Activated CD8-positive, alpha-beta memory T cell treated with anti-CD3 and anti-CD28 coated beads for 36 hours (primary cell): ENCODE data around the gene NEURL1. TPM values are rescaled to one million over a fixed set of nuclear protein-coding genes. Genes with fewer than 3 reads are reported as not detected.

Source experiments
- CTCF ChIA-PET: fragments of 350-600 bp; sonication (Branson Sonifier 250); formaldehyde crosslinking; loops from one replicate; lab custom pipeline; 2021; ENCODE audit warnings: antibody characterized with exemption; lab: Charles Lee
- POLR2A ChIA-PET: fragments of 350-600 bp; sonication (Branson Sonifier 250); formaldehyde crosslinking; loops from one replicate; lab custom pipeline; 2021; ENCODE audit warnings: antibody characterized with exemption; lab: Charles Lee
- total RNA-seq, 2 experiments: library from RNA; stranded (reverse); gene quantifications; one replicate each; pipeline ENCODE4 v1.2.3, GENCODE V29; 2021

Gene NEURL1
- total RNA-seq, 2 experiments from 2014 or later = 1.9 to 2.1 TPM

DNA sequence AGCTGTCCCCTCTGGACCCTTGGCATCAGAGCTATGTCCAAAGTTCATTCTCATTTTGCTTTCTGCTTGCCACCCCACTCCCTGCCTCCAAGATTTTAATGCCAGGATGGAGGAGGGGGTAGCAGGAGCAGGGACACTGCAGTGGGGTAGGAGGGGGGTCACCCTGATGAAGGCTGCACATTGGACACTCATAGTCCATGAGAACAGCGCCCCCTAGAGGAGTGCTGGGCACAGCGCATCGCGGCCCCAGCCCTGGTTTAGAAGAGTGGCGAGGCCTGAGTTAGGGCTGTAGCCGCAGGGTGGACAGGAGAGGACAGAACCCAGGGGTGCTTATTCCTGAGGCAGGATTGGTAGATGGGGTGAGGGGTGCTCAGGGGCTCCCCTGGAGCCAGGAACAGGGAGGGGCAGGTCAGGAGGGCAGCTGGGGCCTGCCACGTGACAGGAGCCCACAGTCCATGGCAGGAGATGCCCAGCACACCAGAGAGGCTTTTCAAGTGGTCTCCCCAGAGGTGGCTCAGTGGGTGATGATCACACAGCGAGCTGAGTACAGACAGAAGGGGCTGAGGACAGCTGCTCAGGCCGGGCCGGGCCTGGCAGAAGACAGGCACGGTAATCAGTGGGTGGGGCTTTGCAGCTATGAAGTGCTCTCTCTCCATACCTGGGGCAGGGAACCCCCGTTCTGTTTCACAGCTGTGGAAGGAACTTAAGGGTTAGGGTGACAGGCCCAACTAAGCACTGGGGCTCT is 71.4 kb downstream of the NEURL1 start:
- ChIA-PET POLR2A (no interaction called here), CTCF (interaction anchor here (0.6 to 2.3 kb wide), 9 partner anchors 12 to 74 kb away, joined by 3 to 6 read pairs (median 3); no protein-coding TSS in a partner anchor)

DNA sequence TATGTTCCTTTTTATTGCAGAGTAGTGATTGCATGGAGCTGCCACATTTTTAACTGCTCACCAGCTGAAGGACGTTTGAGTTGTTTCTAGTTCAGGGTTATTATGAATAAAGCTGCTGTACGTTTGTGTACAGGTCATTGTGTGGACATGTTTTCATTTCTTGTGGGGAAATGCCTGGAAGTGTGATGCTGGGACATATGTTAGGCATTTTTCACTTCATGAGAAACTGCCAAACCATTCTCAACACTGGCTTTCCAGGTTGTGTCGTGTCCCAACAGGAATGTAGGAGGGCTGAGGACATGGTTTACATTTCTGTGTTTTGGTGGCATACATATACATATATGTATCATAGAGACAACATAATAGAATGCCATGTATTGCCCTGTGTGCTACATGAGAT is 73.0 kb downstream of the NEURL1 start:
- CTCF ChIA-PET = no interaction called here
- POLR2A ChIA-PET = no interaction called here

DNA sequence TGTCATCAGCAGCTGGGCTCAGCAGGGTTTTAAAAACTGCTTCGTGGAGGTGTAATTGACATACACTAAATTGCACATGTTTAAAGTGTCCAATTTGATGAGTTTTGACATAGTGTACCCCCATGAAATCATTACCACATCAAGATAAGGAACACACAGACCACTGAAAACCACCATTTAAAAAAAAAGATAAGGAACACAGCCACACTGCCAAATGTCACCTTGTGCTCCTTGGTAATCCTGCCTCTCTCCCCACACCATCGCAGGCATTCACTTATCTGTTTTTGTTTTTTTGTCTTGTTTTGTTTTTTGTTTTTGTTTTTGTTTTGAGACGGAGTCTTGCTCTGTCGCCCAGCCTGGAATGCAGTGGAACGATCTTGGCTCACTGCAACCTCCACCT is 75.0 kb downstream of the NEURL1 start:
- ChIA-PET POLR2A (no interaction called here), CTCF (no interaction called here)

DNA sequence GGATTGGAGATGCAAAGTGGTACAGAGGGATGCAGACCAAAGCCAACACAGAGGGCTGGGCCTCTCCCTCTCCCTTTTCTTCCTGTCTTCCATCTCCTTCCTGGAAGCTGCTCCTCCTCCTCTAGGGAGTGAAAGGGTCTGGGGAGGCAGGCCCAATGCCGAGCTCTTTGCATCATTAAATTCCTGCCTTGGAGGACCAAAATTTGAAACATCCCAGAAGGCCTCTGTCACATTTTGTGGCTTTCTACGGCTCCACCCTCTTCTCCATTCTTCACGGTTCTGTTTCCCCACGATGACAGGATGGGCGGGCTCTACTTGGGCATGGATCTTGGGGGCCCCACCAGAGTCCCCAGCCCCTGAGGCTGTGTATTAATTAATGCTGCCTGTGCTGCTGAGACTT is 76.4 kb downstream of the NEURL1 start:
- ChIA-PET CTCF (no interaction called here), POLR2A (no interaction called here)

DNA sequence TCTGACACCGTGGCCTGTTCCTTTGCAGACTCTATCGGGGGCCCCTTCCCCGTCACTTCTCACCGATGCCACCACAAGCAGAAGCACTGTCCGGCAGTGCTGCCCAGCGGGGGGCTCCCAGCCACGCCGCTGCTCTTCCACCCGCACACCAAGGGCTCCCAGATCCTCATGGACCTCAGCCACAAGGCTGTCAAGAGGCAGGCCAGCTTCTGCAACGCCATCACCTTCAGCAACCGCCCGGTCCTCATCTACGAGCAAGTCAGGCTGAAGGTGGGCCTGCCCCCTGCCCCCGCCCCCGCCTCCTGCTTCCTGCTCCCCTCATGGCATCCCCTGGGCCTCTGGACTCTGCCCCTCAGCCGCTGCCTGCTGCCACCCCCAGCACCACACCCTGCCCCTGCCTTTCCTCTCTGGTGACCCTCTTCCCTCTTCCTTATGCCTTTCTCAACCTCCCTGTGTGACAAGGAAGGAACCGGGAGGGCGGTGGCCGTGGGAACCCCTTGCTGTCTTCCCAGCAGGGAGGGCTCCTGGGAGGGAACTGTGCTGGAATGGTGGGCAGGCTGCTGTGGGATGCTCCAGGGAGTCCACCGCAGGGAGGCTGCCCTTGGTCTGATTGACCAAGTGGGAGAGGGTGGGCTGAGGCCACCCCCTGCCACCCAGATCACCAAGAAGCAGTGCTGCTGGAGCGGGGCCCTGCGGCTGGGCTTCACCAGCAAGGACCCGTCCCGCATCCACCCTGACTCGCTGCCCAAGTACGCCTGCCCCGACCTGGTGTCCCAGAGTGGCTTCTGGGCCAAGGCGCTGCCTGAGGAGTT is 77.5 kb downstream of the NEURL1 start:
- ChIA-PET CTCF (no interaction called here), POLR2A (no interaction called here)

DNA sequence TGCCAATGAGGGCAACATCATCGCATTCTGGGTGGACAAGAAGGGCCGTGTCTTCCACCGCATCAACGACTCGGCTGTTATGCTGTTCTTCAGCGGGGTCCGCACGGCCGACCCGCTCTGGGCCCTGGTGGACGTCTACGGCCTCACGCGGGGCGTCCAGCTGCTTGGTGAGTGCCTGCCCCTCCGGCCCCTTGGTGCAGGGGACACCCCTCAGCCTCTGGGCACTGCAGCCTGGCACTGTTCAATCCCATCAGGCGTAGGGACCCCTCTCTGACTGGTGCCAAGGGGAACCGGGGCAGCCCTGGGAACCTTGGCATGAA is 78.1 kb downstream of the NEURL1 start:
- POLR2A ChIA-PET = no interaction called here
- CTCF ChIA-PET = no interaction called here

DNA sequence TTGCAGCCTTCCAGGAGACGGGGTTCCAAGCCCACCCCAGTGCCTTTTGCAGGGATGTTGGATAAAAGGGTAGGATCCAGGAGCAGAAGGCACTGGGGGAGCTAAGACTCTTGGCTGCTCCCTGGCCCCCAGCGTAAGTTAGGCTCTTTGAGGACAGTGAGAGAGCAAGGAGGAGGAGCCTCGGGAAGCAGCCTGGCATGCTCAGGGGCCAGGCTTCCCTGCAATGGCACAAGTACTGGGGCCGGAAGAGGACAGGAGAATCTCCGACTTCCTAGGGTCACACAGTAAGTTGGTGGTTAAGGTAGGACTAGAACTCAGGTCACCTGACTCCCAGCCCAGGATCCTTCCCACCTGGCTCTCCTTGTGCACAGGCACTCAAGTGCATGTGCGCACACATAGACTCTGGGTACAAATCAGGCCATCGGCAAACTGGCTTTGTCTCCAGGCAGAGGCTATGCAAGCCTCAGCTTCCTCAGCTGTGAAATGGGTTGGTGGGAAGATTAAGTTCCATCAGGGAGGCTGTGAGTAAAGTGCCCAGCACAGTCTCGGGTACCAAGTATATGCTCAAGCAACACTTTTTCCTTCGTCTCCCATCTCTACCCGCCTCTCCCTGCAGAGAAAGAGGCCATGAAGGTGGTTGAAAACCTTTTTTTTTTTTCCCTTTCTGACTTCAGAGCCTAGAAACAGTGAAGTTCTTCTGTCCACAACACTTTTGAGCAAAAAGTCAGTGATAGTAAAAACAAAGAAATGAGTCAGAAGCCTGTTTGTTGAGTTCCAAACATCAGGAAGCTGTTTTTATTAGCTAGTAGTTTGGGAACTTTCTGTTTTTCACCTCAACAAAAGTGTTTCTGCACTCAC is 79.1 kb downstream of the NEURL1 start:
- ChIA-PET POLR2A (no interaction called here), CTCF (no interaction called here)

DNA sequence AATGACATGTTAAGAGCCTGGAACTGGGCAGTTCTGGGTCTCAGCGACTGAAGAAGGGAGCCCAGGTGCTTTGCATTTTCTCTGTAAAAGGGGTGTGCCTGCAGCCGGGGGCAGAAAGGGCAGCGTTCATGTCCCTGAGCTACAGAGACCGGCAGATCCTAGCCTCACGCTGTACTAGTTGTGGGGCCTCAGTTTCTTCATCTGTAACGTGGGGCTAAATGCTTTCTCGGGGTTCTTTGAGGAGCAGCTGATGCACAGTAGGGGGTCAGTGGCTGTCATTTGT is 79.6 kb downstream of the NEURL1 start:
- POLR2A ChIA-PET = no interaction called here
- CTCF ChIA-PET = no interaction called here

DNA sequence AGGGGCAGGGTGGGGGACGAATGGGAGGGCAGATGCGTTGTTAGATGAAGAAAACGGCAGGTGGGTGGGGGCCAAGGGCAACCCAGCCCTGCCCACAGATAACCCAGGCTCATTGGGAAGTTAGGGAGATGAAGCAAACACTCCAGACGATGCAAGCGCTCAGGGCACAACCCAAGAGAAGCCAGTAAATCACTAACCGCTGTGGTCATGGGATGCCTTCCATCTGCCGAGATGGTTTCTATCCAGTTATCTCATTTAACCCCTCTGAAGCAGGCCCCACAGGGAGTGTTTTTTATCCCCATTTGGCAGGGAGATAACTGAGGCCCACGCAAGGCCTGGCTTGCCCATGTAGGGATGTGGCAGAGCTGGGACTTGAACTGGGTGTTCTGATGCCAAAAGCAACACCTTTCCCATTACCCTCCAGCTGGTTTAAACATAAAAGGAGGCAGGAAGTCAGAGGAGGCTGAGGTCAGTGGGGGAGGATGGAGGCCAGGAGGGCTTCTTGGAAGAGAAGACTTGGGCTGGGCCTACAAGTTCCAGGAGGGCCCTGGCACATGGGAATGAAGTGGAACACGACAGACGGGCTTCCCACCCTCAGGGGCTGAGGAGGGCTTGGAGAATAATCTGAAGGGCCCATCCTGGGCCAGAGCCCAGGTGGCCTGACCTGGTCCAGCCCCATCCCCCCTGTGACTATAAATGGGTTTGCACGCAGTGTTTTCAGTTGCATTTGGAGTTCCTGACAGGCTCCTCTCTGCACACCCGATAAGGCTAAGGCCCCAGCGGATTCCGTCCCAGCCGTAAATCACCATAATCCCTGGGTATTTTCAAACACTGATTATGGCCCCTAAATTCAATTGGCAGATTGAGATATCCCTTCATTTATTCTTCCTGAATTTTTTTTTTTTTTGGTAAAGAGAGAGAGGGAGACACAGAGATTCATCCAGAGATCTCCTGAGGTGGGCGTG is 80.9 kb downstream of the NEURL1 start:
- POLR2A ChIA-PET = no interaction called here
- CTCF ChIA-PET = interaction anchor here (1.5 kb wide), 1 partner anchor 11 kb away, joined by 3 read pairs; no protein-coding TSS in a partner anchor

DNA sequence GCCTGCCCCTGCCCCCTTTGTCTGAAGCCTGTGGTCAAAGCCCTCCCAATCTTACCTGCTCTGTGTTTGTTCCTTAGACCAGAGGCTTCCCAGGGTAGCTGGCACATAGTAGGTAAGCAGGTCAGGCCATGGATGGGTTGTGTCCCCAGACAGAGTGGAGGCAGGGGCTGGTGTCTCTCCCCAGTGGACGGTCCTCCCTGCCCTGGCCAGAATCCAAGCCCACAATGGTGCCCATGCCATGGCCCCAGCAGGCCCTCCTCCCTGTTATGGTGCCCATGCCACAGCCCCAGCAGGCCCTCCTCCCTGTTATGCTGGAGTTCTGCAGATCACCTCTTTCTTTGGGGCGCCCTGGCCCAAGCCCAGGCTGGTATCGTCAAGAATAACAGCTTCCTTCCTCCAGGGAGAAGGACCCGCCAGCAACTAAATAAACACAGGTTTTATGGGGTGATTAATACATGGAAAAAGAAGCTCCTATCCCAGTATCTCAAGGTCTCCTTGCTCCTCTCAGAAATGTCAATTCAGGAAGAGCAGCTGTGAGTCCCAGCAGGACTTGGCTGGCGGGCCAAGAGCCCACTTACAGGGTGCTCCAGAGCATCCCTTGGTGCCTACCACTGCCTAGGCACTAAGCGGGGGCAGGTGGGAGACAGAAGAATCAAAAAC is 82.0 kb downstream of the NEURL1 start:
- ChIA-PET POLR2A (no interaction called here), CTCF (interaction anchor here (1.5 kb wide), 1 partner anchor 9 kb away, joined by 3 read pairs; no protein-coding TSS in a partner anchor)

DNA sequence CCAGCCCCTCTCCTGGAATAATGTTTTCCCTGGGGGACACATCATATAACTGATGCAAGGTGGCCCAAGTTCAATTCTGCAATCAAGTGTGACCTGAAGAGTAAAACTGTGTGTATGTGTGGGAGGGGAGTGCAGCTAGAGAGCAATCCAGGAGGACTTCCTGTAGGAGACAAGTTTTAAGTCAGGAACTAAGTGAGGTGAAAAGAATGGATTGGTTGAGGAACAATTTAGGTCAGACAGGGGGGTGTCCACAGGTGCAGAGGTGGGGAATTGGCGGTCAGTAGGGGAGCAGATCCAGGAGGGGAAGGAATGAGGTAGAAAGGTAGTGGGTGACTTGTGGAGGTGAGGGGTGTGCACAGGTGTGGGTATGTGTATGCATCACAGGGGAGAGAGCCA is 82.6 kb downstream of the NEURL1 start:
- POLR2A ChIA-PET = no interaction called here
- CTCF ChIA-PET = no interaction called here

DNA sequence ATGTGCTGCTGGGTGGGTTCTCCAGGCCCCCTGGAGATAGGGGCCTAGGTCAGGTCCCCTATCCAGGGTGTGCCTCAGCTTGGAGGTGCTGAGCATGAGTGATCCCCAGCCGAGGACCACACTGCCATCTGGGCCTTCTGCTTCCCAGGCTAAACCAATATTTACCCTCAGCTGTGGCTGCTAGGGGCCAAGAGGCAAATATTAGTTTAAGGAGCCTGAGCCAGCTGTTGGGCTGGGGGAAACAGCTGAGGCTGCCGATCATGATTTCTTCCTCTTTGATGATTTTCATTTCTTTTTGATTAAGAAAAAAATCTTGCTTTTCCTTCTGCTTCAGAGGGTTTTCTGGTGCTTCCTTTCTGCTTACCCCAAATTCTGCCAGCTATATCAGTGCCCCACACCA is 83.4 kb downstream of the NEURL1 start:
- CTCF ChIA-PET = interaction anchor here (1.0 kb wide), 1 partner anchor 16 kb away, joined by 4 read pairs; no protein-coding TSS in a partner anchor

DNA sequence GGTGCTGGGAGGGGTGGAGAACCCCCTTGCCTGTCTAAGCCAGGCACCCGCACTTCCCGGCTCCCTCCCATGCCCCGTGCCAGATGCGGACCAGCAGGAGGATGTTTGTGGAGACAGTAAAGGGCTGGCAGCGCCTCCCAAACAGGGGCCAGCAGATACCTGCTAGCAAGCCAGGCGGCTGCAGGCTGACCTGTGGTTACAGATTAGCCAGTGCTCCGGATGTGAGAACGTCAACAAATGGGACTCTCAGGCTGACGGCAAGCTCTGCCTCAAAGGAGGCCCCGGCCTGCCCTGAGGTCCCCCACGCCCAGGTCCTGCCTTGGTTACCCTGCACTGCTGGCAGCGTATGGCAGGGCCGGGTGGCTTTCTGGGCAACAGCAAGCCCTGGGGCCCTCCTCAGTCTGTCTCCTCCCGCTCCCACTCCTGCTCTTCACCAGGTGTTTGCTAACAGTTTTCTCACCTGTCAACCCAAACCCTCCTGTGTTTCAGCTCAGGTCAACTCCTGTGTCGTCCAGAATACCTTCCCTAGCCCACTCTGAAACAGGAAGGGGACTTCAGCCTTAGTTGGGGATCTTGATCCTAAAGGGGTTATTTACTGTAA is 85.4 kb downstream of the NEURL1 start:
- ChIA-PET POLR2A (no interaction called here), CTCF (no interaction called here)

More for the DNA sequence above, 83.4 kb downstream of the NEURL1 start:
- POLR2A ChIA-PET = no interaction called here

DNA sequence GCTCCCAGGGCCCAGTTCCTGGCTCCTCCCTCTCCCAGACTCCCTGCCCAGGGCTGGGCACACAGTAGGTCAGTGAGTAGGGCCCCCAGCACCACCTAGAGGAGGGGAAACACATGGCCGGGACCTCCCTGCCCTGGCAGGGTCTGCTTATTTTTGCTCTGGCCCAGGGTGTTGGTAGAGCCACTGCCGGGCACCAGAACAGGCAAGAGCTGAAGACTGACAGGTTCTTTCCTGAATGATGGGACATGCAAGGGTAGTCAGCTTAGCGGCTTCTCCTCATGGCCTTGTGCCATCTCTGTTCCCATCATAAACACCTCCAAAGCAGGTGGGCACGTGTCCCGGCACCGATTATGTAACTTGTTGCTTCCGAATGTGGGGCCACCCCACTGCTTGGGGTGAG is 86.5 kb downstream of the NEURL1 start:
- CTCF ChIA-PET = interaction anchor here (1.3 kb wide), 1 partner anchor 13 kb away, joined by 5 read pairs; no protein-coding TSS in a partner anchor
- POLR2A ChIA-PET = no interaction called here

DNA sequence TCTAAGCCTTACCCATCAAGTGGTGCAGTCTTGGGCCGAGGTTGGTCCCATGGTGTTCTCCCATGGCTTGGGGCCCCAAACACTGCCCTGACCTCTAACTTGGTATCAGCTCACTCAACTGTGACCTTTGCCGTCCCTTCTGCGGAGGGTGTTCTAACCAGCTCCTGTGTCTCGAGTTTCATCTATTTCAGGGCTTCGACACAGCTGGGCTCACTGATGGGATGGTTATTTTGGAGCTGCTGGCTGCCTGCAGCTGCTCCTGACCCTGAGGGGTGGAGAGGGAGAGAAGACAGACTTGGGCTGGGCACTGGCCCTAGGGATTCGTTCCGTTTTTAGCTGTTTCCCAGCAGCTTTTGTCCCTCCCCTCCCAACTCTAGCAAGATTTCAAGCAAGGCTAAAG is 86.9 kb downstream of the NEURL1 start:
- POLR2A ChIA-PET = no interaction called here

DNA sequence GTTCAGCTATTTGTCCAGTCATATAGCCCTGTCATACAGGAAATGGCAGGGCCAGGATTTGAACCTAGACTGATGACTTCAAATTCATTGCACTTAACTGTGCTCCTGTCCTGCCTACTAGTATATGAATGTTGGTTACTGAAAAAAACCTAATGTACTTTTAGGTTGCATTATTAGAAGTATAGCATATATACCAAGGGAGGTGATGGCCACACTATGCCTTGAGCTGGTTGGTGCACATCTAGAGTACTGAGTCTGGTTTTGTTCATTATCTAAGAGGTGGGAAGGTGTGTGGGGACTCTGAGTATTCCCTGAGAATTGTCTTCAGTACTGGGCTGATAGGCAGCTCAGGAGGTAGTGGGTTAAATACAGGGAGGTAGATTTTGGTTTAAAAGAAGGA is 88.0 kb downstream of the NEURL1 start:
- ChIA-PET CTCF (interaction anchor here (1.3 kb wide), 1 partner anchor 11 kb away, joined by 5 read pairs; no protein-coding TSS in a partner anchor), POLR2A (no interaction called here)

More for the DNA sequence above, 86.9 kb downstream of the NEURL1 start:
- CTCF ChIA-PET = interaction anchor here (1.3 kb wide), 1 partner anchor 12 kb away, joined by 5 read pairs; no protein-coding TSS in a partner anchor

DNA sequence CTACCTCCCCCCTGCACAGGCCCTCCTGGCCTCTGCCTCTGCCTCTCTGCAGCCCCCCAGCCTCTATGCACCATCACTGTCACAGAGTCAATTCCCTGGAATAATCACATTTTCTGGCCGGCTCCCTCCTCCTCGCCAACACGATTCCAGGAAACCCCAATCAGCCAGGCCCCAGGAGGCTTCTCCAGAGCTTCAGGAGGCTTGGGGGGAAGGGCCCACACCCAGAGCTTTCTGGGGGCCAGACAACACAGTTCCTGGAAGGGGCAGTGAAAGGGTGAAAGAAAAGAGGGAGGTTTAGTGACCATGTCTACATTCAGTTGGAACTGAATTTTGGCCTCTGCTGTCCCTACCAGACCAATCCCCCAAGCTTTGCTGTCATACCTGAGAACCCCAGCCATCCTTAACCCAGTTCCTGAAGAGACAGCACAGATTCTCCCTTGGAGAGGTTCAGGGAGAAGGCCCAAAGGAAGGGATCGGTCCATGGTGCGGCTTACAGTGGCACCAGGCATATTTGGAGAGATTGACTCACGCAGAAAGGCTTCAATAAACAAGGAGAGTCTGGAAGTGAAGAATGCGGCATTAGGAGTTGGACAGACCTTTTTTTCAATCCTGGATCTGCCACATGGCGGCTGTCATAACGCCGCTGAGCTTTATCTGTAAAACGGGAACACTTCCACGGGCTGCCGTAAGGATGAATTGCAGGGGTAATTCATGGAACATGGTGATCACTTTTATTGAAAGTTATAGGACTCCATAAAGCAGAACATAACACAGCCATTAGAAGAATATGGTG is 89.0 kb downstream of the NEURL1 start:
- POLR2A ChIA-PET = interaction anchor here (0.6 kb wide), 1 partner anchor 615 kb away, joined by 11 read pairs; no protein-coding TSS in a partner anchor
- CTCF ChIA-PET = no interaction called here
